ENCODE data around the gene TAS2R31.

The TAS2R31 gene

DNA sequence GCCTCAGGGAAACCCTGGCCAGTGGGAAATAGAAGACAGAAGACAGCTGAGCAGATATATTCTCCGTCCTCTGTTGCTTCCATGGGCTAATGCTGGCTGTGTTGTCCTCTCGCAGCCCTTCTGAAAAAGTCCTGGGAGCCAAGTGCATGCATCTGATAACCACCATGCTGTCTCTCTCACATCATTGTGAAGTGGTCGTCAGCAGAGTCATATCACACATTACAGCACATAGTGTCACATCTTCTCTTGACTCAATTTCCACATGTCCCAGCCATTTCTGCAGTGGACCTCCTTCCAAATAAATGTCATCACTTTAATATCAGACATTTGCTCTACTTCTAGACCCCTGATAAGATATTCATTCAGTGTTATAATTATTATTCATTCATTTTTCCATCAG, 36.9 kb downstream of the TAS2R31 start:
- no peak for DNase-seq

DNA sequence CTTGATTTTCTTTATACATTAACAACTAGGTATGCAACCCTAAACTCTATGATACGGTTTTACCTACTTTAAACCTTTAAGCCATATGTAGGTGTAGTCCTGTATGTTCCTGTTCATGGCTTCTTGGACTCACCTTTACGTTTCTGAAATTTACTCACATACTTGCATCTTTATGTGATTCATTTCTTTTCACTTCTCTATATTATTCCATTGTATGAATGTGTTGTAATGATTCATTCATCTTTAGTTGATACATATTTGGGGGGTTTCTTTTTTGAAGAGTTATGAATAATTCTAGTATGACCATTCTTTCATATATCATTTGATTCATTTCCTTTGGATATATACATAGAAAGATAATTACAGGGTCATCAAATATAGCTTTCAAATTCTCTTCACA, 42.1 kb downstream of the TAS2R31 start:
- no peak for DNase-seq

DNA sequence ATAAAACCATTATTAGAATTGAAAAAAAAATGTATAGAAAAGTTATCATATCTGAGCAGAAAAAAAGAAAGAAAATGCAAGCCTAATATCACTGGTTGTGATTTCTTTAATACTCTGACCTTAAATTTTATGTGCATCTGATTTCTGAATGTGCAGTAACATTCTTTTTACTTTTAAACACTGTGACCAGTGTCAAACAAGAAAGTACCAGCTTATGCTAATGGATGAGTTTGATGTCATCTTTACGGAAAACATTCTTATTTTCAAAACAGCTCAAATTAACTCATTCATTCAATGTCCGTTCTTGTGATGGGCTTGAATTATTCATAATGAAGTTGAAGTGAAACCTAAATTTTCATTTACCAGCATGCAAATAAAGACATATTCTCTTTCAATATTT, 44.4 kb downstream of the TAS2R31 start, which contains the start of gene TAS2R50:
Gene TAS2R50, minus strand, starts transcription at position 101 of the 400 bp plus-strand sequence. Its CDS starts 52 bp downstream, at position 49.
- DNase-seq = no peak

DNA sequence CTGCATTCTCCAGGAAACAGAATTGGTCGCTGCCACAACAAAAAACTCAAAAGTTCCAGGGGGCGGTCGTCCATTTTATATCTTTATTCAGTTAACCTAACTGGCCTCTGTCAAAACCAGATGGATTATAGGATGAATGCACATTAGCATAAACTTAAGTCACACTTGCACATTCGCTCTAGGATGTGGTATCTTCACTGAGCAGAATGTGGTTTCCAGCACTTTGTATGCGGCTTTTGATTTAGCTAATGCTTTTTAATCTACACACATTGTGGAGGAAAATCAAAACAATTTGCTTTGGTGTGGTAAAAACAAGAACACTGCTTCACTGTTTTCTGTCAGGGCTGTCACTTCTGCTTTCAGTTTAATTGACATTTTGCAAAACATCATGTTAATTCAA, 49.0 kb downstream of the TAS2R31 start:
- DNase-seq = no peak
